GM19099 (cell line): Measurements from ENCODE around the gene ADAMTS2.

Experiments used
- POLR2A ChIP-seq: IDR thresholded peaks from 3 replicates; pipeline ENCODE4 v1.6.1; 2011; ENCODE audit warnings: low read depth; ENCODE audit not compliant: insufficient read length; ENCODE audit errors: extremely low read depth

Gene ADAMTS2

DNA sequence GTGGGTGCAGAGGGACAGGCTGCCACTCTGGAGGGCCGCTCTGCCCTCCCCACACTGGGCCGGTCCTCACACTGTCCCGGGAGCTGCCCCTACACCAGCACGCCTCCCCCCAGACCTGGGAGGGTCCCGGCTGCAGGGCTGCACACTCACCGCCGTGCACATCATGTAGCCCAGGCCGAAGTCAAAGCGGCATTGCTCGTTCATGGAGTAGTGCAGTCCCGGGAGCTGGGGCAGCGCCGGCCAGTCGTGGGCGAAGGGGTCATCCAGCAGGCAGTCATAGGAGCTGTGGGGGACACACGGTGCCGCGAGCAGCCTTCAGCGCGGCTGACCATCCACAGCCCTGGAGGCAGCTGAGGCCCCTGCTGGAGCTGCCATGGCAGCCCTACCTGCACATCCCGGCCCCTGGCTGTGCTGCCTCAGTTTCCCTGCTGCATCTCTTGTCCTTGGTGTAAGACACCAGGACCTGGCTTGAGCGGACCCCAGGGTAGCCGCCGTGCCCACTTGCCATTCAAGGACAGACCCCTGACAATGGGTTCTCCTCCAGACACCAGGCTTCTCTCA lies 191.8 kb downstream of the ADAMTS2 start:
- no peak for TF ChIP-seq POLR2A

DNA sequence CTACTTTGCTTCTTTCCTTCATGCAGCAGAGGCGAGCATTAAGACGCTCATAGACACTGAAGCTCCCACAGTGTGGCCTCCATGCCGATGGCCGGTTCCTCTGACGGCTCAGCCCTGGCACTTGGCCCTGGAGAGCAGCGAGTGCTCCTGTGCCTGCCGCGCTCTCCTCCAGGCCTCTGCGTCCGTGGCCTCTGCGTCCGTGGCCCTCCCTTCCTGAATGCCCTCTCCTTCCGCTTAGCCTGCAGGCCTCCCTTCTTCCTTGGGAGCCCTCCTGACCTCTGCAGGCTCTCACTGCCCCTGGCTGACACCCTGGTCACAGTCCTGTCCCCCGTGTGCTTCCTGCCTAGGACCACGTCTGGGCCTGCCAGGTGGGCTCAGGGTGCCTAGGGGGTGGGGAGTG lies 192.3 kb downstream of the ADAMTS2 start:
- TF ChIP-seq POLR2A, result no peak

- no peak for TF ChIP-seq POLR2A
Observed at GRCh38 chr5:179152144-179152895, 192.9 kb downstream of the ADAMTS2 start.

DNA sequence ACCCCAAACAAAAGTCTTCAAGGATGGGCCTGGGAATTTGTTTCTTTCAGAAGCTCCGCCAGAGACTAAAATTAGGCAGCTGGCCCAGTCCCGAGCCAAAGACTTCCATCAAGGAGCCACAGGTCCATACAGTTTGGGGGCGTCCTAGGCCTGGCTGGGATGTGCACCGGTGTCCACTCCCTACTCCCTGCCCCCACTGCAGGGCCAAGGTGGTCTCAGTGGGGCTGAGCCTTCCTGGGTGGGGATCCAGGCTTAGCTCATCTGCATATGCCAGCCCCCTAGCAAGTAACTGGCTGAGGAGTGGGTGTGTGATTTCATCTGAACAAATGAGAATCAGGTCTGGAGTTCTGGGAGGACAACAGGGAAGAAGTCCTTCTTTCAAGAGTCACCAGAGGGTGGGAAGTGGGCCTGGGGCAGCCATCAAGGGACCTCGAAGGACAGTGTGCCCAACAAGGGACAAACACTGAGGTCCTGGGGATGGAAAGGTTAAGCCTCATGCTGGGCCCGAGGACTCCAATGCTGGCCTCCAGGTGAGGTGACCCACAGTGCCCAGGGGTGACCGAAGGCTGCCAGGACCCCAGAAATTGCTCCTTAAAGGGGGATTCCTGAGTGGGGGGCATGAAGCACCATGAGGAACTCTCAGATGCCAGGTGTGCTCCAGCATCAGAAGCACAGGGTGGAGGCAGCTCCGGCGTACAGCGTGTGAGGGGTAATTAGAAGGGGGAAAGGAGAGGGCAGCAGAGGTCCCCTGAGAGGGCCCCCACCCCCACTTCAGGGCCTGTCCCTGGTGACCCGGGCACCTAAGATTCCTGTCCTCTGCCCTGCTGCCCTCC lies 193.8 kb downstream of the ADAMTS2 start:
- TF ChIP-seq POLR2A, result no peak

GRCh38 chr5:179150011-179150410 lies 195.2 kb downstream of the ADAMTS2 start:
- TF ChIP-seq POLR2A, result no peak

DNA sequence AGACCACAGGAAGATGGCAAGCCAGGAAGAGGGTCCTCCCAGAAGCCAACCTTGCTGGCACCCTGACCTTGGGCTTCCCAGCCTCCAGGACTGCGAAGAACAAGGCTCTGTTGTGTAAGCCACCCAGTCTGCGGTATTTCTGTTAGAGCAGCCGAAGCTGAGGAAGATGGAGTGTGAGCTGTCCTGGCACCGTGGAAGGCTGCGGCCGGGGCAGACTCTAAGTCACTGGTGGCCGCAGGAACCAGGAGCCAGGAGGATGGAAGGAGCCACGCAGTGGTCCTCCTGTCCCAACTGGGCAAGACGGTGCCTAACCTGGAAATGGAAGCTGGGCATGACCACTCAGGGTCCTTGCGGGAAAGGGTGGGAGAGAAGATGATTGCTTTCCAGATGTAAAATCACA lies 196.0 kb downstream of the ADAMTS2 start:
- no peak for TF ChIP-seq POLR2A

GRCh38 chr5:179148703-179149170 lies 196.5 kb downstream of the ADAMTS2 start:
- TF ChIP-seq POLR2A, result no peak

- TF ChIP-seq POLR2A, result no peak
Observed at GRCh38 chr5:179147991-179148702, 197.1 kb downstream of the ADAMTS2 start.

GRCh38 chr5:179146277-179146676 lies 199.0 kb downstream of the ADAMTS2 start:
- no peak for TF ChIP-seq POLR2A

DNA sequence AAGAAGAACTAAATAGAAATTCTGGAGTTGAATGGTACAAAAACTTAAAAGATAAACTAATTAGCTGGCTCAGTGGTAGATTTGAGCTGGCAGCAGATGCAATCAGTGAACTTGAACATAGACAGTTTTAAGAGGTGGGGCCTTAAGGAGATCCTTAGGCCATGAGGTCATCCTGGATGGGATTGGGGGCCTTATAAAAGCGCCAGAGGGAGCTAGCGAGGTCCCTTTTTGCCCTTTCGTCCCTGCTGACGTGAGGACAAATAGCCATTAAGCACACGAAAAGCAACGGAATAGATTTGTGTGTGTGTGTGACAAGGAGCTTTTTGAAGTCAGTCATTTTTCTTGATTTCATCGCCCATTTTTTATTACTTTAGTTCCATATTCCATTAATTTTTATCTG lies 201.8 kb downstream of the ADAMTS2 start:
- TF ChIP-seq POLR2A, result no peak

- TF ChIP-seq POLR2A, result no peak
Observed at GRCh38 chr5:179142434-179143198, 202.6 kb downstream of the ADAMTS2 start.

DNA sequence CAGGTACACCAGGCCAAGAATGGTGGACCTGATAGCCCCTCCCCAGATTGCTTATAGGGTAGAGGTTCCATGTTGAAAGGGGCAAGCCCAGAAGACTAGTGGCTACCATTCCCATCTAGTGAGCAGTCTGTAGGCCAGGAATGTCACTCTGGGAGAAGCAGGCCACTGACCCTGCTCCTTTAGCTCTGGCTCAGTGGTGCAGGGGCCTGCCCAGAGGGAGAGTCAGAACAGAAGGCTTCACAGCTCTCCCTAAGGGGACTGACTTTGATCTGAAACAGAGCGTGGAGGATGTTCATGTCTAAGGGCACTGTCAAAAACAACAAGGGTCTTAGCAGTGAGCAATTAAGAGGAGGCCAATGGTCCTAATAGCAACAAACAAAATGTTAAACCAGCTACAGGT lies 203.4 kb downstream of the ADAMTS2 start:
- no peak for TF ChIP-seq POLR2A

DNA sequence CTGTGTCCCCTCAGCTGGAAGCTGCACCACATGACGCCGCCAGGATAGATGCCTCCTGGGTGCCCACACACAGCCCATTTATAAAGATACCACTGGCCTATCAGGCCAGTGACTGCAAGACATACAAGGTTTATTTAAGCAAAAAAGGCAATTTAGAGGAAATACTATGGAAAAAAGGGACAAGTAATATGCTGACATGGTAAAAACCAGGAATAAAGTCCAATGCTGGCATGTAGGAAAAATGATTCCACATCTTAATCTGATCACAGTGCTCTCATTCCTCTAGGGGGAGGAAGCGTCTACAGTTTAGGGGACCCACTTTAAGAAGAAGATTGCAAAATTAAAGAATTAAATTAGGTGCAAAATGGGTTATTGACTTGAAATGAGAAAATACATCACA lies 205.0 kb downstream of the ADAMTS2 start:
- TF ChIP-seq POLR2A, result no peak

DNA sequence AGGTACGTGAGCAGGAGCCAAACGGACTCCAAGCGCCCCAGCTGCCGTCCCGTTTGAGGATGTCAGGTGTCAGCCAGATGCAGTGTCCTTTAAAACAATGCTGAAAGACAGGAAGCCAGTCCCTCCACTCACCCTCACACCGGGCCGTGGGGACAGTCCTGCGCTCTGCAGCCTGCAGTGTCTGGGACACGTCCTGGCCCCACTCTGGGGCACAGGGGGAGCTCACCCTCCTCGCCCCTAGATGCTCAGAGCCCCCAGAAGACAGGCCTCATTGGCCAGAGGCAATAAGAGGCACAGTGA lies 205.4 kb downstream of the ADAMTS2 start:
- no peak for TF ChIP-seq POLR2A

DNA sequence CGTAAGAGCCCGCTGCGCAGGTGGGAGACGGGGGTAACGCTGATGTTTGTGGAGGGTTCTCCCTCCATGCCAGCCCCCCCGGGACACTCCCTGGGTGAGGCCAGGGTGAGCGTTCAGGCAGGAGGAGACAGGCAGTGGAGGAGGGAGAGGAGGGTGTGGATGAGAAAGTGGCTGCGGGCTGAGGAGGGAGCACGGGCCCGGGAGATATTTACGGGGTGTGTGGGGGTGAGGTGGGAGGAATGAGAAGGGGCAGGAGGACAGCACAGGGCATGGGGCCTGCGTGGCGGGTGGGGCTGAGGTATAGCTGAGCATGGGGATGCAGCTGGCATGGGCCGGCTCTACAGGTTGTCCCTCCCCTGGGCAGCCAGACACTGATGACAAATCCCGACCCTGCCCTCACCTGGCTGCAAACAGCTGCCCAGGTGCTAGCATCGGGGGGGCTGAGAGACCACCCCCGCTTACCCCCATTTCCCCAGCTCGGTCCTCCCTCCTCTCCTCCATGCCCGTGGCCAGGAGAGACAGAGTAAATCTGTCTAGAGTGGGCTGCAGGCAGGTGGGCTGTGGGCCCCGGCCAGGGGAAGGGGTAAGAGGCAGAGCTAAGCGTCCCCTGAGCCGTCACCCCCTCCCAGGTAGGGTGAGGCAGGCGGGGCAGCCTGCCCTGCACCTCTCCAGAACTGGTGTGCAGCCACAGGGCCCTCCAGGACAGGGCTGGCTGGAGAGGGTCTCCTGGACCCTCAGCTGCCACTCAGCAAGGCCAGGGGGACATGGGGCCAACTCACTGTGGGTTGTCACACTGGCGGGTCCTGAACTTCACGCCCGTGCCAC lies 205.9 kb downstream of the ADAMTS2 start:
- no peak for TF ChIP-seq POLR2A

DNA sequence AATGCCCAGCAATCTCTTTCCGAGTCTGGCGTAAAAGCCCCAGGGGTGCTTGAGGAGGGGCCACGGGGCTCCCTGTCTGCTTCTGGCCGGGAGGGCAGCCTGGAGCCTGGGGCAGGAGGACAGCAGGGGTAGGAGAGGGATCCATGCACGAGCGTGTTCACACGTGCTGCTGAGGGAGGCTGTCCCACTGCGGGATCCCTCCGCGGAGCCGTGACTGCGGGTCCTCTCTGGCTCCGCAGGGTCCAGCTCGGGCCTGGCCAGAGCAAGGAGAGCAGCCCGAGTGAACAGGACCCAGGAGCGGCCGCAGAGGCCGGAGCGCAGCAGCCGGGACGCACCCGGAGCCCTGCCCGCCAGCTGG lies 206.7 kb downstream of the ADAMTS2 start:
- no peak for TF ChIP-seq POLR2A
